Suprapubic skin (tissue), 4 donors: Measurements from ENCODE around the gene CALML5.

Source experiments
- POLR2A ChIP-seq, 2 donors: fragments of 450-650 bp; IDR thresholded peaks; one replicate each; pipeline ENCODE4 v1.6.1; 2017; ENCODE audit warnings: antibody characterized with exemption in 2 of 2, mild to moderate bottlenecking in 2 of 2, moderate library complexity in 2 of 2
- POLR2AphosphoS5 ChIP-seq, 3 donors: sonication (generic); formaldehyde crosslinking; IDR thresholded peaks; one replicate each; pipeline ENCODE4 v1.6.1; 2017; ENCODE audit warnings: antibody characterized with exemption in 3 of 3
- TF ChIP-seq, protein P1 (sequence below), 2 donors: fragments of 200-600 bp in 1 of 2; fragments of 450-650 bp in 1 of 2; sonication (generic) in 1 of 2; IDR thresholded peaks; one replicate each; pipeline ENCODE4 v1.5.1; 2016 to 2019; ENCODE audit warnings: antibody characterized with exemption in 2 of 2, mild to moderate bottlenecking in 1 of 2, moderate library complexity in 1 of 2

DNA sequence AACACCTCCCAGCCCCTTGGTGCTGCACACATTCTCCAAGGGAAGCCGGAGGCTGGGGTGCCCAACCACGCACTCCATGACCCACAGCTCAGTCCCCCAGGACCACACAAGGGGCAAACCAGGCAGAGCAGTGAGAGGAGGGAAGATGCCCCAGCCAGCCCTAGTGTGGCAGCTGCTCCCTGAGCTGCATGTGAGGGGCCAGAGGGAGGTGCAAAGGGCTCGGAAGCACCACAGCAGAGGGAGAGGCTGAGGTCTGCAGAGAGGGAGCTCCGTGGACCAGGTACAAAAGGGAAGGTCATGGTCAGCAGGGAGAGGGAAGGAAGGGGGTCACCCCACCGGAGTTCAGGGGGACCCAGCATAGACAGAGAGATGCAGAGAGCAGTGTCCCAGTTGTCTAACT lies 1.5 kb upstream of the CALML5 start:
- TF ChIP-seq, protein P1, sequence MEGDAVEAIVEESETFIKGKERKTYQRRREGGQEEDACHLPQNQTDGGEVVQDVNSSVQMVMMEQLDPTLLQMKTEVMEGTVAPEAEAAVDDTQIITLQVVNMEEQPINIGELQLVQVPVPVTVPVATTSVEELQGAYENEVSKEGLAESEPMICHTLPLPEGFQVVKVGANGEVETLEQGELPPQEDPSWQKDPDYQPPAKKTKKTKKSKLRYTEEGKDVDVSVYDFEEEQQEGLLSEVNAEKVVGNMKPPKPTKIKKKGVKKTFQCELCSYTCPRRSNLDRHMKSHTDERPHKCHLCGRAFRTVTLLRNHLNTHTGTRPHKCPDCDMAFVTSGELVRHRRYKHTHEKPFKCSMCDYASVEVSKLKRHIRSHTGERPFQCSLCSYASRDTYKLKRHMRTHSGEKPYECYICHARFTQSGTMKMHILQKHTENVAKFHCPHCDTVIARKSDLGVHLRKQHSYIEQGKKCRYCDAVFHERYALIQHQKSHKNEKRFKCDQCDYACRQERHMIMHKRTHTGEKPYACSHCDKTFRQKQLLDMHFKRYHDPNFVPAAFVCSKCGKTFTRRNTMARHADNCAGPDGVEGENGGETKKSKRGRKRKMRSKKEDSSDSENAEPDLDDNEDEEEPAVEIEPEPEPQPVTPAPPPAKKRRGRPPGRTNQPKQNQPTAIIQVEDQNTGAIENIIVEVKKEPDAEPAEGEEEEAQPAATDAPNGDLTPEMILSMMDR (IDR thresholded peaks at IDR 0.05): no peak
- TF ChIP-seq POLR2A (IDR thresholded peaks at IDR 0.05): no peak
- no peak for TF ChIP-seq POLR2AphosphoS5 (IDR thresholded peaks at IDR 0.05)
